NCI-H510A treated with DMSO at 0.1 percent for 48 hours (cell line): ENCODE results near the gene FRRS1.

Experiments used
- DNase-seq: peaks from one replicate; lab custom pipeline; 2025; lab: John Stamatoyannopoulos, UW

The FRRS1 gene

GRCh38 chr1:99731384-99731783 lies 35.1 kb downstream of the FRRS1 start:
- DNase-seq: no peak

- no peak for DNase-seq
Observed at GRCh38 chr1:99728494-99729235, 37.8 kb downstream of the FRRS1 start.

DNA sequence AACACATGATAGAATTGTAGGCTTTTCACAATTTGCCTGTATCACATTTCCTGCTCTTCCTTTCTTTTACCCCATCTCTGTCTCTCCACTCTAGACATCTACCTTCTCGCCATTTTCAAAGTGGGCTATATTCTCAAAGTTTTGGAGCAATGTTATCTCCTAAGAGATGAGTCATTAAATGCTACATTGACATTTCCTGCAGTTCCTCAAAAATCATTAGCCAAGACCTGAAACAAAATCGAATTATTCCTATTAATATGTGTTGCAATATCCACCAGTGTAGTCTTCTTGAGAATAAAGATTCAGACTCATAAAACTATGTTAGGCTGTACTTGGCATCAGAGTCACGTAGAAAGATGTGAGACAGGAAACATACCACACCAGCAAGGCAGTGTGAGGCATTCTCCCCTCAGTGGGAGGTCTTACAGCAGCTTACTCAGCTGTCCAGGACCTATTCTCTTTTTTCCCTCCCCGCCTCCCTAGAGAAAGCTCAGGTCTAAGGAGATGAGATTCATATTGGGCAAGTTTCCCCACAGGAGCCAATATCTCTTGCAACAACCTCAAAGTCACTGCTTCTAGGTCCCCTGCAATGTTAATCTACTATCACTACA lies 38.8 kb downstream of the FRRS1 start:
- DNase-seq: no peak

GRCh38 chr1:99726818-99727217 lies 39.6 kb downstream of the FRRS1 start:
- no peak for DNase-seq

DNA sequence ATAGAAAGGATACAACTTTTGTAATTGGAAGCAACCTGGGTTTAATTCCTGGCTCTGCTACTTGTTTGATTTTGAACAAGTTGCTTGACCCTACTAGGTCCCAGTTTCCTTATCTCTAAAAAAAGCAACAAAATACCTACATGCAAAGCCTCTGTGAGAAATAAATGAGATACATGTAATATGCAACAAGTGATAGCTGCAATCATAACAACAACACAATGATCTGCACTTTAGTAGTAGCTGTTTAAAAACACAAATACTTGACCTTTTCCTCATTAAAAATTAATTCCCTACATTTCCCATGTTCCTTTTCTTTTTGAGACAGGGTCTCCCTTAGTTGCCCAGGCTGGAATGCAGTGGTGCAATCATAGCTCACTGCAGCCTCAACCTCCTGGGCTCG lies 40.0 kb downstream of the FRRS1 start:
- DNase-seq: no peak

DNA sequence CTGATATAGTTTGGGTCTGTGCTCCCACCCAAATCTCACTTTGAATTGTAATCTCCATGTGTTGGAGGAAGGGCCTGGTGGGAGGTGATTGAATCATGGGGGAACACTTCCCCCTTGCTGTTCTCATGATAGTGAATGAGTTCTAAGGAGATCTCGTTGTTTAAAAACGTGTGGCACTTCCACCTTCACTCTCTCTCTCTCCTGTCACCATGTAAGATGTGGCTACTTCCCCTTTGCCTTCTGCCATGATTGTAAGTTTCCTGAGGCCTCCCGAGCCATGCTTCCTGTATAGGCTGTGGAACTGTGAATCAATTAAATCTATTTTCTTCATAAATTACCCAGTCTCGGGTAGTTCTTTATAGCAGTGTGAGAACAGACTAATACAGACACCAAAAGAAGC lies 40.4 kb downstream of the FRRS1 start:
- DNase-seq: no peak

DNA sequence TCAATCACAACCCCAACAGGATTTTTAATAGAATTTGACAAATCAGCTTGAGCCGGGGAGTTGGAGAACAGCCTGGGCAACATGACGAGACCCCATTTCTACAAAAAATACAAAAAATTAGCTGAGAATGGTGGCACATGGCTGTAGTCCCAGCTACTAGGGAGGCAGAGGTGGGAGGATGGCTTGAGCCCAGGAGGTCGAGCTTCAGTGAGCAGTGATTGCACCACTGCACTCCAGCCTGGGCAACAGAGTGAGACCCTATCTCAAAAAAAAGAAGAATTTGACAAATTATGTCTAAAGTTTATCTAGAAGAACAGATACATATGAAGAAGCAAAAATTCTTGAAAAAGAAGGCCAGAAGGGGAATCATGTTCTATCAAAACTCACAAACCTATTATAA lies 43.2 kb downstream of the FRRS1 start:
- DNase-seq: no peak

DNA sequence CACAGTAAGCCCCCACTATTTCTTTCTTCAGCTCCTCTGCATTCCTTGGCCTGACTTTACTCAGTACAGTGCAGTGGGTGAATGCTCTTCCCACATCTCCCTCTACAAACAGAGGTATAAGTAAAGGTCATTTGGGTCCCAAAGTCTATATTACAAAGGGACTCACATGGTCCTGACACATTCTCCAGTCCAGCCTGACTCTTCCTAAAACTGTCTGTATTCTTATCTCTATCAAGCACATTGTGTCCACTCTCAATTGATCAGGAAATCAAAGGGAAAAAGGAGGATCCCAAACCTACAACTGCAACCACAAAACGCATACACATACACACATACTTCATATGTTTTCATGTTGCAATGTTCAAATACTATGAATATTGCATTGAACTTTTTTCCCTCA lies 49.4 kb downstream of the FRRS1 start:
- no peak for DNase-seq

DNA sequence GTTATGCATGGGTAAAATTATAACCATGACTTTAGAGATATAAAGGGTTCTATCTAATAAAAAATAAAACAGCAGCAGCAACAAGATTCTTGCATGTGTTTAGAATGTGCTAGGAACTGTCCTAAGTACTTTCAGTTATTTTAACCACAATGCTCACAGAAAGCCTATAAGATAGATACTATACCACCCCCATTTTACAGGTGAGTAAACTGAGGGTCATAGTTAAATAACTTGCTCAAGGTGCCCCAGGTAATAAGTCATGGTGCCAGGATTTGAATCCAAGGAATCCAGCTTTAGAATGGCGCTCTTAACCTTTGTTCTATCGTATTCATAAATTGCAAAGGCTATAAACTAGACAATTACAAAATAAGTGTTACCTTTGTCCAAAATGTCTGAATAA lies 53.4 kb downstream of the FRRS1 start:
- no peak for DNase-seq

- DNase-seq: no peak
Observed at GRCh38 chr1:99710994-99711393, 55.4 kb downstream of the FRRS1 start.

DNA sequence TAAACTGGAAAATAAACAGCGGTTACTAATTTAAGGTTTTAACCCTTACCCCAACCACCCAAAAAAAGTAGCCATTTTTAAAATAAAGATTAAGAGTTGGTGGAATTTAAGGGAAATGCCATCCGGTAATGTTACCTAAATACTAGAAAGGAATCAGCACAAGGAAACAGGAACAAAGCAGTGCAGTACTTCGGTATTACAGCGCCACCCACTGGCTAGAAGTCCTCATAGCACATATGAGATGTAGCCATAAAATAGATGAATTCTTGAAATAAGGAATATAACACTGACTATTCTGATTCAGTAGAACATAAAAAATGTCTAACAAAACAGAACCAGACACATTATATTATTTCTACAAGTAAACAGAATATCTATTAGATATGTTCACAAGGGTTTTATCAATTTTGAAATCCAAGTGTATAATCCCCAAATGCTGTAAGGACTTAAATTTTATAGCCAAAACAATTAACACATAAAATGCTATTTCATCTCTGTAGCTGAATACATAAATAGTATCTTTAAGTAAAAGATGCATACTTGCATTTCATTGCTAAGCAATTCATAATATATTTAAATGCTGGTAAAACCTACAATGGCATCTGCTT lies 58.8 kb downstream of the FRRS1 start:
- DNase-seq: peak; percentile 84

GRCh38 chr1:99705385-99705784 lies 61.0 kb downstream of the FRRS1 start:
- DNase-seq: no peak

DNA sequence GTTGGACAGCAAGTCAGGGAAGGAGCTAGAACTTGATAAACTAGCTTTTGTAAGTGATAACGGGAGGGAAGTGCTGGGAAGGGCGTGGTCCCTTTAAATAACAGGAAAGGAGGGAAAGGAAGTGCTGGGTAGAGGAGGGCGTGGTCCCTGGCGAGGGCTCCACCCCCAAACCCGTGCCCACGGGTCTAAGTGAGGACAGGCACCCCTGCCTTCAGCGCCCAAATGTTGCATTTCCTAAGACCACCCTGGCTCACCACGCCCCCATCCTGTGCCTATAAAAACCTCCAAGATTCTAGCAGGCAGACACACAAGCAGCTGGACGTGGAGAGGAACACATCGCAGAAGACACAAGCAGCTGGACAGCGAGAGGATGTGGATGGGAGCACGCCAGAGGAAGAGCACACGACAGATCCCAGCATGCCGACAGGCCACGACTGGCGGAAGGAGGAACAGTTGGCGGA lies 62.0 kb downstream of the FRRS1 start:
- no peak for DNase-seq

- no peak for DNase-seq
Observed at GRCh38 chr1:99702221-99702620, 64.2 kb downstream of the FRRS1 start.

DNA sequence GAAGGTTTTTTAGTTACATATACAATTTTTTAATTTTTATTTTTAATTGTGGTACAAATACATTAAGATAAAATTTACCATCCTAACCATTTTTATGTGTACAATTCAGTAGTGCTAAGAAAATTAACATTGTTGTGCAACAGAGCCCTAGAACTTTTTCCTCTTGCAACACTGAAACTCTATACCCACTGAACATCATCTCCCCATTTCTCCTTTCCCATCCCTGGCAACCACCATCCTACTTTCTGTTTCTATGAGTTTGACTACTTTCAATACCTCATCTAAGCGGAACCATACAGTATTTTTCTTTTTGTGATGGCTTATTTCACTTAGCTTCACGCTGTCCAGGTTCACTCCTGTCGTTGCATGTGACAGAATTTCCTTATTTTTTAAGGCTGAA lies 66.4 kb downstream of the FRRS1 start:
- no peak for DNase-seq

GRCh38 chr1:99697580-99697979 lies 68.9 kb downstream of the FRRS1 start:
- no peak for DNase-seq

DNA sequence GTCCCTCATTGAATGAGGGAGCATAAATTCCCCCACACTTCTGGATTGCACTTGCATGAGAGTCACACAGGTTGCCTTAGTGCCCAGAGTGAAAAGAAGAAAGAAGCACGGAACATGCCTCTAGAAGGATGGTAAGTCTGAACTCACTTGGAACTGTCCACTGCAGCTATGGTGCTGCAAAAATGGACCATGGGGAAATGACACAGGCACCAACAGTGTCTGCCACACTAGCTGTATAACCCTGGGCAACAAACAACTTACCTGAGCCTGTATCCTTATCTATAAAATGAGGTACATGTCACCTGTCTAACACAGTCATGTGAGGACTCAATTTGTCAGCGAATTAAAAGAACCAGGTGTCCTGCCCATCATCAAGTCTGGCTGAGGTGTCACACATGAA lies 69.8 kb downstream of the FRRS1 start:
- no peak for DNase-seq

- DNase-seq: no peak
Observed at GRCh38 chr1:99691175-99691574, 75.3 kb downstream of the FRRS1 start.

- DNase-seq: peak; percentile 47
Observed at GRCh38 chr1:99685516-99686180, 80.8 kb downstream of the FRRS1 start.

DNA sequence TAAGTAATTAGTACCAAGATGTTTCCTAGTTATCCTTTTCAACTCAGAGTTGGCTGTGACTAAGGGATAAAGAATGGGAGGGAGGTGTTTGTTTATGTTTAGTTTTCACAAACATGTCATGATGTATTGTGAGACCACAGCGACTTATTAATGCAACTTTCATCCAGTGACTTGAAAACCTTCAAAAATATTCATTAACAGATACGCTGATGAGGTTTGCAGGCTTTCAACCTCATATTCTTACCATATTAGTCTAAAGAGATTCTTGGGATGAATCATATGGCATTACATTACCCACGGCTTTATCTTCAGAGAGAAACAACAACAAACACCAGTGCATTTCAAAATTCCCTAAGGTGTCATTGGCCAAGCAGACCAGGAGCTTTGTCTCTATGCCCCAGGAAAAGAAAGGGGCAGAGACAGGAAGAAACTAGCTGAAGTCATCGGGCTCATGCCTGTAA lies 84.1 kb downstream of the FRRS1 start:
- no peak for DNase-seq

GRCh38 chr1:99681583-99681982 lies 84.9 kb downstream of the FRRS1 start:
- DNase-seq: no peak

GRCh38 chr1:99680270-99680669 lies 86.2 kb downstream of the FRRS1 start:
- no peak for DNase-seq

- no peak for DNase-seq
Observed at GRCh38 chr1:99677416-99677815, 89.0 kb downstream of the FRRS1 start.
